GM18909 (cell line): ENCODE data around the gene TRIM44.
"Not testable (repeated sequence)": the region's sequence is repeated elsewhere in the genome, so short reads cannot be mapped to it uniquely, and the experiment has no call there.

Source experiments
- ATAC-seq: cut with Tn5 transposase; IDR thresholded peaks from one replicate; pipeline ENCODE4 v1.9.1; 2021; ENCODE audit warnings: mild to moderate bottlenecking; ENCODE audit not compliant: unreplicated experiment, poor library complexity

TRIM44 gene

GRCh38 chr11:35631891-35632290 is 30.7 kb upstream of the TRIM44 start:
- ATAC-seq = no peak

DNA sequence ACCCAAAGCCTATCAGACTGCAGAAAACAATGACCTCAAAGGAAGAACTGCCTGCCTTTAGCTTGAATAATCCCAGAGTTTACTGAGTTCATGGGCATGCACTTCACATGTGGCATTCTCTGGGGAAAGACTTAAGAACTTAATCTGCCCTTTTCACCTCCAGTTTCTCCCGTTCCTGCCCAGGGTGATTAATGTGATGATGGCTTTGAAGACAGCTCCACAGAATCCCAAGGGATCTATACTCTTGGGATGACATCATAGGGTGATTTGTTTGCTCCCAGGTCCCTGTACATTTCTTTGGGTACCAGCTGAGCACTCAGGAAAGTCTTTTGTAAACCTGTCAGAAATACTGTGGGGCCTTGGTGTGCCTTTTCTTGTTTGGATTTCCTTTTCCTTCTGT is 30.3 kb upstream of the TRIM44 start:
- ATAC-seq = no peak

DNA sequence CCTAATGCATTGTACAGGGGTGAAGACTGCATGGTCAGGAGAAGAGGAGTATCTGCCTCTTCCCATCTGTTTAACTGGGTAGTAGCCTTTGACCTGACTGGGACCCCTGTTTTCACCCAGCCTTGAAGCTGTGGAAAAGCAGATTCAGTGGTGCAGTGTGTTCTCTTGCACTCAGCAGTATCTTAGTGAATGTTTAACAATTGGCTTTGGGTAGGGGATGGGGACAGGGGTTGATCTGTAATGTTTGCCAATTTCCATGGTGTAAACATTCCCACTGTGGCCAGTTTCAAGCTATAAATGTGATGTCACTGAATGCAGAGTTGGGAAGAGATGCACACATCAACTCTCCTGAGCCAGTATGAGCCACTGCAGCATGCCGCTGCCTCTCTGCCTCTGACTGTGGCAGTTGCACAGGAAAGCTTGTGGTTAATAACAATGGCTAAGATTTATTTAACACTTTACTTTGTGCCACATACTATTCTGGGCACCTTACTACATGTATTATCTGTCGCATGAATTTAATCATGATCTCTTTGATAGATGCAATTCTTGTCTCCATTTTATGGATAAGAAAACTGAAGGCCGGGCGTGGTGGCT is 28.6 kb upstream of the TRIM44 start:
- ATAC-seq = no peak

- ATAC-seq = no peak
These were observed 26.6 kb upstream of the TRIM44 start for GRCh38 chr11:35635933-35636332.

DNA sequence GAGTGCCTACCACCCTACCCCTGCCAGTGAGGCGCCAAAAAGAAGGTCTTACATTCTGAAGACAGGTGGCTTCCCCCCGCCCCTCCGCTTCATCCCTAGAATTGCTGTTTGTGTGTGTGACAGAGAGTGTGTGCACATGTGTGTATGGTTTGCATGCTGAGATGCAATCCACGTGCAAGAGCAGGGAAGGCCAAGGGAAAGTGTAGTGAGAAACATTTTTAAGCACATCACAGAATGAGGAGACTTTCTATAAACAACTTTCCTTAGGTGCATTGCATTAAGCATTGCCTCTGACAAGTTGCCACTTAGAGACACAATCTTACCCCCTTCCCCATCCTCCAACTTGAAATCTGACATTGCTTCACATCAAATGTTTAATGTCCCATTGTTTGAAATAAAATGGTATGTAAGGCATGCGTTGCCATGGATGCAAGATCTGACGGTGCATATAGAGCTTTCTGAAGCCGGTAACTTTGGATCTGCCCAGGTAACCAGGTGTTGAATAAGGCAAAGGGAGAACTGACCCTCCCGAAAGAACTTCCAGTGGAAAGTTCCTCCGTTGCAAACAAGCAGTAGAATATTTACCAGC is 22.9 kb upstream of the TRIM44 start:
- no peak for ATAC-seq

- ATAC-seq = no peak
These were observed 21.2 kb upstream of the TRIM44 start for GRCh38 chr11:35641171-35641897.

GRCh38 chr11:35641964-35642363 is 20.6 kb upstream of the TRIM44 start:
- ATAC-seq = no peak

DNA sequence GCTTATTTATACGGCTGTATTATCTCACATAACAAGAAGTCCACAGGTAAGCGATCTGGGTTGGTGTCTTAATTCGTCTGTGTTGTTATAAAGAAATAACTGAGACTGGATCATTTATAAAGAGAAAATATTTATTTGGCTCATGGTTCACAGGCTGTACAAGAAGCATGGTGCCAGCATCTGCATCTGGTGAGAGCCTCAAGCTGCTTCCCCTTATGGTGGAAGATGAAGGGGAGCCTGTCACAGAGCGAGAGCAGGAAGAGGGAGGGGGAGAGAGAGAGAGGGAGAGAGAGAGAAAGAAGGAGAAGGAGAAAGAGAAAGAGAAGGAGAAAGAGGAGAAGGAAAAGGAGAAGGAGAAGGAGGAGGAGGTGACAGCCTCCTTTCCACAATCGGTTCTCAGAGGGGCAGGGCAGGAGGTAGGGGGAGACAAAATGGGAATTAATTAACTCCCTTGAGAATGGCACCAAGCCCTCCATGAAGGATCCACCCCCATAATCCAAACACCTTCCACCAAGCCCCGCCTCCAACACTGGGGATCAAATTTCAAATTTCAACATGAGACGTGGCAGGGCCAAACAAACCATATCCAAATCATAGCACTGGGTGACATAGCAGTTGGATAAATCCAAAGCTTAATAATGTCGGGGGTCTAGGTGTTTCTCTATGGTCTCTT is 15.0 kb upstream of the TRIM44 start:
- no peak for ATAC-seq

GRCh38 chr11:35650006-35650405 is 12.6 kb upstream of the TRIM44 start:
- ATAC-seq = no peak

- no peak for ATAC-seq
These were observed 12.1 kb upstream of the TRIM44 start for GRCh38 chr11:35650467-35650866.

- ATAC-seq = no peak
These were observed 11.3 kb upstream of the TRIM44 start for GRCh38 chr11:35651263-35651662.

DNA sequence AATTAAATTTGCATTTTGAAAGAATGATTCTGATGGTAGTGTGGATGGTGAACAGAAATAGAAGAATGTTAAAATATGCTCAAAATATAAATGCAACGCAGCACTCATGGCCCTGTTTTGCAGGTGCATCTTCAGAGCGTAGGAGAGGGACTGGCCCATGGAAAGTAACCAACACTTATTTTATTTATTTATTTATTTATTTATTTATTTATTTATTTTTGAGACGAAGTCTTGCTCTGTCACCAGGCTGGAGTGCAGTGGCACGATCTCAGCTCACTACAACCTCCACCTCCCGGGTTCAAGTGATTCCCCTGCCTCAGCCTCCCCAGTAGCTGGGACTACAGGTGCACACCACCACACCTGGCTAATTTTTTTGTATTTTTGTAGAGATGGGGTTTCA is 9.8 kb upstream of the TRIM44 start:
- ATAC-seq = not testable (repeated sequence)

GRCh38 chr11:35654711-35655110 is 7.9 kb upstream of the TRIM44 start:
- no peak for ATAC-seq

DNA sequence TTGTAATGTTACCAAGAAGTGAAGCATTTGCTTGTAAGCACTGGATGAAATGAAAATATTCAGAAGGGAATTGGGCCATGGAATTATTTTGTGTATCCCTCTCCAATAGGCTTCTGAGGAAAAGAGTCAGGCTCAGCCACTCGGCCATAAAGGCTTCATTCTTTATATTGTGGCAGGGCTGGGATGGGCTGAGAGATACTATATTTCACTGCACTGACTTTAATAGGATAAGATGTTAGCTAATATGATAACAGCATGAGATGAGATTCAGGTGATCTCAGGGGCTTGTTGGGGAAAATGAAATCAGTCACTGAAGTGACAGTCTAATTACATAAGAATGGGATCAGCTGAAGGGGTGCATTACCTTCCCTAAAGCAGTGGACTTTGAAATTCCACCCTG is 7.3 kb upstream of the TRIM44 start:
- ATAC-seq = no peak

GRCh38 chr11:35655856-35656255 is 6.7 kb upstream of the TRIM44 start:
- no peak for ATAC-seq

- no peak for ATAC-seq
These were observed 4.3 kb upstream of the TRIM44 start for GRCh38 chr11:35658020-35658948.

DNA sequence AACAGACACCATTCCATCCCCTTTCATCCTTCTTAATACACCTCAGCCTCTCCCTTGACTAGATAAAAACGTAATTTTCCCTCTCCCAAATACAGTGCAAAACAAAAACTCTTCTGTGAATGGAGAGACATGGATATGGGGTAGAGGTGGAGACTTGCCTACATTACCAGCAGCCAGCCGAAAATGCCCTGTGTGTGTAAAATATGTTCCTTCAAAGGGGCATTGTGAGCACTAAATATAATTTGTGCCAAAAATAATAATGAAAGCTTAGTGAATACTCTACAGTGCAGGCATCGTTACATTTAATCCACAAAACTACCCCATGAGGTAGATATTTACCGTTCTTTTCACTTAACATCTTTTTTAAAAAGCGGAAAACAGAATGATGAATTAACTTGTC is 1.0 kb upstream of the TRIM44 start:
- ATAC-seq = no peak

GRCh38 chr11:35662061-35662648 is 420 bp upstream of the TRIM44 start:
- peak; percentile 50 for ATAC-seq

GRCh38 chr11:35663408-35663702 is 780 bp downstream of the TRIM44 start:
- no peak for ATAC-seq

GRCh38 chr11:35664977-35665441 is 2.4 kb downstream of the TRIM44 start:
- ATAC-seq = no peak
